Measurements from ENCODE around the gene C10orf62. TPM values are rescaled to one million over a fixed set of nuclear protein-coding genes. Genes with fewer than 3 reads are reported as not detected.

C10orf62 gene
- total and polyA plus RNA-seq, 2 of the 8 experiments (the other 6 are each of a cell fraction or from before 2014, with no cell fraction given), result 0.05 TPM; not detected in 1

GRCh38 chr10:97589479-97589878, at the start of gene C10orf62 (continued):
- TF ChIP-seq, protein P1, sequence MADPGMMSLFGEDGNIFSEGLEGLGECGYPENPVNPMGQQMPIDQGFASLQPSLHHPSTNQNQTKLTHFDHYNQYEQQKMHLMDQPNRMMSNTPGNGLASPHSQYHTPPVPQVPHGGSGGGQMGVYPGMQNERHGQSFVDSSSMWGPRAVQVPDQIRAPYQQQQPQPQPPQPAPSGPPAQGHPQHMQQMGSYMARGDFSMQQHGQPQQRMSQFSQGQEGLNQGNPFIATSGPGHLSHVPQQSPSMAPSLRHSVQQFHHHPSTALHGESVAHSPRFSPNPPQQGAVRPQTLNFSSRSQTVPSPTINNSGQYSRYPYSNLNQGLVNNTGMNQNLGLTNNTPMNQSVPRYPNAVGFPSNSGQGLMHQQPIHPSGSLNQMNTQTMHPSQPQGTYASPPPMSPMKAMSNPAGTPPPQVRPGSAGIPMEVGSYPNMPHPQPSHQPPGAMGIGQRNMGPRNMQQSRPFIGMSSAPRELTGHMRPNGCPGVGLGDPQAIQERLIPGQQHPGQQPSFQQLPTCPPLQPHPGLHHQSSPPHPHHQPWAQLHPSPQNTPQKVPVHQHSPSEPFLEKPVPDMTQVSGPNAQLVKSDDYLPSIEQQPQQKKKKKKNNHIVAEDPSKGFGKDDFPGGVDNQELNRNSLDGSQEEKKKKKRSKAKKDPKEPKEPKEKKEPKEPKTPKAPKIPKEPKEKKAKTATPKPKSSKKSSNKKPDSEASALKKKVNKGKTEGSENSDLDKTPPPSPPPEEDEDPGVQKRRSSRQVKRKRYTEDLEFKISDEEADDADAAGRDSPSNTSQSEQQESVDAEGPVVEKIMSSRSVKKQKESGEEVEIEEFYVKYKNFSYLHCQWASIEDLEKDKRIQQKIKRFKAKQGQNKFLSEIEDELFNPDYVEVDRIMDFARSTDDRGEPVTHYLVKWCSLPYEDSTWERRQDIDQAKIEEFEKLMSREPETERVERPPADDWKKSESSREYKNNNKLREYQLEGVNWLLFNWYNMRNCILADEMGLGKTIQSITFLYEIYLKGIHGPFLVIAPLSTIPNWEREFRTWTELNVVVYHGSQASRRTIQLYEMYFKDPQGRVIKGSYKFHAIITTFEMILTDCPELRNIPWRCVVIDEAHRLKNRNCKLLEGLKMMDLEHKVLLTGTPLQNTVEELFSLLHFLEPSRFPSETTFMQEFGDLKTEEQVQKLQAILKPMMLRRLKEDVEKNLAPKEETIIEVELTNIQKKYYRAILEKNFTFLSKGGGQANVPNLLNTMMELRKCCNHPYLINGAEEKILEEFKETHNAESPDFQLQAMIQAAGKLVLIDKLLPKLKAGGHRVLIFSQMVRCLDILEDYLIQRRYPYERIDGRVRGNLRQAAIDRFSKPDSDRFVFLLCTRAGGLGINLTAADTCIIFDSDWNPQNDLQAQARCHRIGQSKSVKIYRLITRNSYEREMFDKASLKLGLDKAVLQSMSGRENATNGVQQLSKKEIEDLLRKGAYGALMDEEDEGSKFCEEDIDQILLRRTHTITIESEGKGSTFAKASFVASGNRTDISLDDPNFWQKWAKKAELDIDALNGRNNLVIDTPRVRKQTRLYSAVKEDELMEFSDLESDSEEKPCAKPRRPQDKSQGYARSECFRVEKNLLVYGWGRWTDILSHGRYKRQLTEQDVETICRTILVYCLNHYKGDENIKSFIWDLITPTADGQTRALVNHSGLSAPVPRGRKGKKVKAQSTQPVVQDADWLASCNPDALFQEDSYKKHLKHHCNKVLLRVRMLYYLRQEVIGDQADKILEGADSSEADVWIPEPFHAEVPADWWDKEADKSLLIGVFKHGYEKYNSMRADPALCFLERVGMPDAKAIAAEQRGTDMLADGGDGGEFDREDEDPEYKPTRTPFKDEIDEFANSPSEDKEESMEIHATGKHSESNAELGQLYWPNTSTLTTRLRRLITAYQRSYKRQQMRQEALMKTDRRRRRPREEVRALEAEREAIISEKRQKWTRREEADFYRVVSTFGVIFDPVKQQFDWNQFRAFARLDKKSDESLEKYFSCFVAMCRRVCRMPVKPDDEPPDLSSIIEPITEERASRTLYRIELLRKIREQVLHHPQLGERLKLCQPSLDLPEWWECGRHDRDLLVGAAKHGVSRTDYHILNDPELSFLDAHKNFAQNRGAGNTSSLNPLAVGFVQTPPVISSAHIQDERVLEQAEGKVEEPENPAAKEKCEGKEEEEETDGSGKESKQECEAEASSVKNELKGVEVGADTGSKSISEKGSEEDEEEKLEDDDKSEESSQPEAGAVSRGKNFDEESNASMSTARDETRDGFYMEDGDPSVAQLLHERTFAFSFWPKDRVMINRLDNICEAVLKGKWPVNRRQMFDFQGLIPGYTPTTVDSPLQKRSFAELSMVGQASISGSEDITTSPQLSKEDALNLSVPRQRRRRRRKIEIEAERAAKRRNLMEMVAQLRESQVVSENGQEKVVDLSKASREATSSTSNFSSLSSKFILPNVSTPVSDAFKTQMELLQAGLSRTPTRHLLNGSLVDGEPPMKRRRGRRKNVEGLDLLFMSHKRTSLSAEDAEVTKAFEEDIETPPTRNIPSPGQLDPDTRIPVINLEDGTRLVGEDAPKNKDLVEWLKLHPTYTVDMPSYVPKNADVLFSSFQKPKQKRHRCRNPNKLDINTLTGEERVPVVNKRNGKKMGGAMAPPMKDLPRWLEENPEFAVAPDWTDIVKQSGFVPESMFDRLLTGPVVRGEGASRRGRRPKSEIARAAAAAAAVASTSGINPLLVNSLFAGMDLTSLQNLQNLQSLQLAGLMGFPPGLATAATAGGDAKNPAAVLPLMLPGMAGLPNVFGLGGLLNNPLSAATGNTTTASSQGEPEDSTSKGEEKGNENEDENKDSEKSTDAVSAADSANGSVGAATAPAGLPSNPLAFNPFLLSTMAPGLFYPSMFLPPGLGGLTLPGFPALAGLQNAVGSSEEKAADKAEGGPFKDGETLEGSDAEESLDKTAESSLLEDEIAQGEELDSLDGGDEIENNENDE (IDR thresholded peaks at IDR 0.05; ENCODE audit: insufficient replicate concordance, low read length), result no peak
- no peak for TF ChIP-seq SIN3A (conservative IDR thresholded peaks at IDR 0.05 in 1 of 2, IDR thresholded peaks at IDR 0.05 in 1 of 2; ENCODE audit: low read depth in 1 of 2, low read length in 2 of 2)
